CD1c-positive myeloid dendritic cell (primary cell): ENCODE results near the gene AOC2.
"Not testable (repeated sequence)": the region's sequence is repeated elsewhere in the genome, so short reads cannot be mapped to it uniquely, and the experiment has no call there.

Experiments used
- DNase-seq: peaks from one replicate; pipeline ENCODE4 v3.0.0-alpha.2; 2016; ENCODE audit errors: extremely low spot score

Gene AOC2

GRCh38 chr17:42853968-42854790 lies 9.8 kb downstream of the AOC2 start:
- no peak for DNase-seq

- DNase-seq = peak; percentile 46
These were observed 10.7 kb downstream of the AOC2 start for GRCh38 chr17:42855048-42855596.

DNA sequence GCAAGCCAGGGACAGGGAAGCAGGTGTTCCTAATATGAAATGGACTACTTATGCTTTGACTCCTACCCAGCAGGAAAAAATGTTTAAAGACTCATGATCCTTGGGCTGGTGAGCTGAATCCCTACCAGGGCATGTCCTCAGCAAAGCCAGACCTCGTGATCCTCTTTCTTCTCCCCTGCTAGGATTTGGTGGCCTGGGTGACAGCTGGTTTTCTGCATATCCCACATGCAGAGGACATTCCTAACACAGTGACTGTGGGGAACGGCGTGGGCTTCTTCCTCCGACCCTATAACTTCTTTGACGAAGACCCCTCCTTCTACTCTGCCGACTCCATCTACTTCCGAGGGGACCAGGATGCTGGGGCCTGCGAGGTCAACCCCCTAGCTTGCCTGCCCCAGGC lies 11.7 kb downstream of the AOC2 start:
- DNase-seq = not testable (repeated sequence)

DNA sequence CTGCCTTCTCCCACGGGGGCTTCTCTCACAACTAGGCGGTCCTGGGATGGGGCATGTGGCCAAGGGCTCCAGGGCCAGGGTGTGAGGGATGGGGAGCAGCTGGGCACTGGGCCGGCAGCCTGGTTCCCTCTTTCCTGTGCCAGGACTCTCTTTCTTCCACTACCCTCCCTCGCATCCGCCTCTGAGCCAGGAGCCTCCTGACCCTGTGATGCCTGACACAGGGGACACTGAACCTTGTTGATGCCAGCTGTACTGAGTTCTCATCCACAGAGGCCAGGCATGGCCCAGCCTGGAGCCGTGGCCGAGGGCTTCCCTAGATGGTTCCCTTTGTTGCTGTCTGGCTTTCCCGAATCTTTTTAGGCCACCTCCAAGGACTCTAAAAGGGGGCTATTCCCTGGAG lies 12.1 kb downstream of the AOC2 start:
- not testable (repeated sequence) for DNase-seq

DNA sequence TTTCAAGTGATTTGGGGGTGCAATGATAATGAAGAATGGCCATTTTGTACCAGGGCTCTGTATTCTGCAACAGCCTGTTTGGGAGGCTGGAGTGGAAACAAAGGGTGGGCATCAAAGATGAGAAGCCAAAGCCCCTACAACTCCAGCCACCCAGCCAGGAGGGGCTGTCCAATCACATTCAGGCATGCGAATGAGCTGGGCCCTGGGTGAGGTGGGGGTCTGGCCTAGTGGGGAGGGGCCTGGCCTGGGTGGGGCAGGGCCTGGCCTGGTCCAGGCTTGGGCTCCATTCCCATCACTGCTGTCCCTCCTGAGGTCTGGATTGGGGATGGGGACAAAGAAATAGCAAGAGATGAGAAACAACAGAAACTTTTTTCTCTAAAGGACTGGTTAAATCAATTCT lies 13.0 kb downstream of the AOC2 start:
- no peak for DNase-seq

GRCh38 chr17:42865638-42866094 lies 21.3 kb downstream of the AOC2 start:
- no peak for DNase-seq

GRCh38 chr17:42866216-42866615 lies 21.8 kb downstream of the AOC2 start:
- DNase-seq = no peak

- DNase-seq = no peak
These were observed 22.5 kb downstream of the AOC2 start for GRCh38 chr17:42866631-42867575.

DNA sequence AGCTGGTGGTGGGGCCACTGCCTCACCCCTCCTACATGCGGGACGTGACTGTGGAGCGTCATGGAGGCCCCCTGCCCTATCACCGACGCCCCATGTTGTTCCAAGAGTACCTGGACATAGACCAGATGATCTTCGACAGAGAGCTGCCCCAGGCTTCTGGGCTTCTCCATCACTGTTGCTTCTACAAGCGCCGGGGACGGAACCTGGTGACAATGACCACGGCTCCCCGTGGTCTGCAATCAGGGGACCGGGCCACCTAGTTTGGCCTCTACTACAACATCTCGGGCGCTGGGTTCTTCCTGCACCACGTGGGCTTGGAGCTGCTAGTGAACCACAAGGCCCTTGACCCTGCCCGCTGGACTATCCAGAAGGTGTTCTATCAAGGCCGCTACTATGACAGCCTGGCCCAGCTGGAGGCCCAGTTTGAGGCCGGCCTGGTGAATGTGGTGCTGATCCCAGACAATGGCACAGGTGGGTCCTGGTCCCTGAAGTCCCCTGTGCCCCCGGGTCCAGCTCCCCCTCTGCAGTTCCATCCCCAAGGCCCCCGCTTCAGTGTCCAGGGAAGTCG lies 23.4 kb downstream of the AOC2 start:
- not testable (repeated sequence) for DNase-seq

DNA sequence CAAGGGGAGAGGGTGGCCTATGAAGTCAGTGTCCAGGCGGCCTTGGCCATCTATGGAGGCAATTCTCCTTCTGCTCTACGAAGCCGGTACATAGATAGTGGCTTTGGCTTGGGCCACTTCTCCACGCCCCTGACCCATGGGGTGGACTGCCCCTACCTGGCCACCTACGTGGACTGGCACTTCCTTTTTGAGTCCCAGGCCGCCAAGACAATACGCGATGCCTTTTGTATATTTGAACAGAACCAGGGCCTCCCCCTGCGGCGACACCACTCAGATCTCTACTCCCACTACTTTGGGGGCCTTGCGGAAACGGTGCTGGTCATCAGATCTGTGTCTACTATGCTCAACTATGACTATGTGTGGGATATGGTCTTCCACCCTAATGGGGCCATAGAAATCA lies 24.0 kb downstream of the AOC2 start:
- no peak for DNase-seq

GRCh38 chr17:42871647-42872046 lies 27.3 kb downstream of the AOC2 start:
- no peak for DNase-seq

- DNase-seq = no peak
These were observed 28.0 kb downstream of the AOC2 start for GRCh38 chr17:42872251-42872965.

GRCh38 chr17:42873315-42873714 lies 28.9 kb downstream of the AOC2 start:
- no peak for DNase-seq

- DNase-seq = not testable (repeated sequence)
These were observed 29.7 kb downstream of the AOC2 start for GRCh38 chr17:42873932-42874695.

GRCh38 chr17:42877037-42877436 lies 32.7 kb downstream of the AOC2 start:
- DNase-seq = no peak

- no peak for DNase-seq
These were observed 33.9 kb downstream of the AOC2 start for GRCh38 chr17:42878123-42878880.

GRCh38 chr17:42878924-42879595 lies 34.7 kb downstream of the AOC2 start:
- DNase-seq = no peak

GRCh38 chr17:42879596-42879985 lies 35.2 kb downstream of the AOC2 start:
- no peak for DNase-seq

DNA sequence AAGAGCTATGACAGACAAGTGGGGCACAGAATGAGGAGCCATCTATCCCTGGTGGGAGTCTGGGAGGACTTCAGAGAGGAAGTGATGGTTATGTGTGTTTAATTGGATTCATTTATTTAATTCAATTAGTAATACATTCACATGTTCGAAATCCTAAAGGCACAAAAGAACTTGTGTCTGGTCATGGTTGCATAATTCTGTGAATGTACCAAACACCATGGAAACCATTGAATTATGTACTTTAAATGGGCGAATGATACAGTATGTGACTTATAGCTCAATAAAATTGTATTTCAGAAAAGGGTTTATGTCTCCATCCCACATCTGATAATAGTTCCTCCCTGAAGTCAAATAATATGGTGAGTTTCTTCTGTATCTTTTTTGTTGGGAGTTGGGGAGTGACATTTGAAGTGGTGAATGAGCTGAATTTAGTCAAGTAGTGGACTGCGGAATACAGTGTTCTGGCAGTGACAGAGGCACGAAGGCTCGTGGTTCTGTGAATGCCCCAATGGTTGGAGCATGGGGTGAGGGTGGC lies 36.5 kb downstream of the AOC2 start:
- no peak for DNase-seq
